HG02610 (cell line): Measurements from ENCODE around the gene TNFAIP8L1.

ENCODE experiments used
- ATAC-seq: cut with Tn5 transposase; IDR thresholded peaks from one replicate; pipeline ENCODE4 v1.9.1; 2021; ENCODE audit warnings: mild to moderate bottlenecking, moderate library complexity; ENCODE audit not compliant: unreplicated experiment

The TNFAIP8L1 gene

GRCh38 chr19:4609878-4610511, 29.3 kb upstream of the TNFAIP8L1 start:
- no peak for ATAC-seq

GRCh38 chr19:4613254-4613751, 26.0 kb upstream of the TNFAIP8L1 start:
- no peak for ATAC-seq

- ATAC-seq, result no peak
These were observed 21.3 kb upstream of the TNFAIP8L1 start for GRCh38 chr19:4618019-4618418.

- no peak for ATAC-seq
These were observed 19.5 kb upstream of the TNFAIP8L1 start for GRCh38 chr19:4619668-4620294.

- no peak for ATAC-seq
These were observed 18.6 kb upstream of the TNFAIP8L1 start for GRCh38 chr19:4620675-4621074.

GRCh38 chr19:4622695-4623421, 16.5 kb upstream of the TNFAIP8L1 start:
- ATAC-seq, result no peak

- no peak for ATAC-seq
These were observed 15.0 kb upstream of the TNFAIP8L1 start for GRCh38 chr19:4624301-4624700.

- ATAC-seq, result no peak
These were observed 14.5 kb upstream of the TNFAIP8L1 start for GRCh38 chr19:4624733-4625362.

- ATAC-seq, result no peak
These were observed 6.0 kb upstream of the TNFAIP8L1 start for GRCh38 chr19:4633140-4633967.

GRCh38 chr19:4635754-4636116, 3.6 kb upstream of the TNFAIP8L1 start:
- ATAC-seq, result no peak

- ATAC-seq, result no peak
These were observed 3.1 kb upstream of the TNFAIP8L1 start for GRCh38 chr19:4636151-4636717.

- ATAC-seq, result no peak
These were observed 2.6 kb upstream of the TNFAIP8L1 start for GRCh38 chr19:4636761-4637160.

- no peak for ATAC-seq
These were observed 999 bp upstream of the TNFAIP8L1 start for GRCh38 chr19:4638317-4638716.

GRCh38 chr19:4639531-4640246, 373 bp downstream of the TNFAIP8L1 start:
- no peak for ATAC-seq

- ATAC-seq, result no peak
These were observed 1.1 kb downstream of the TNFAIP8L1 start for GRCh38 chr19:4640247-4641000.

- ATAC-seq, result no peak
These were observed 1.8 kb downstream of the TNFAIP8L1 start for GRCh38 chr19:4641132-4641531.

GRCh38 chr19:4642625-4643024, 3.3 kb downstream of the TNFAIP8L1 start:
- ATAC-seq, result no peak

GRCh38 chr19:4645718-4646117, 6.4 kb downstream of the TNFAIP8L1 start:
- ATAC-seq, result no peak
